Neutrophil (primary cell): Measurements from ENCODE around the gene TMEM213.

ENCODE experiments used
- H3K27ac ChIP-seq: fragments of 200-600 bp; sonication (generic); 2 replicates; pipeline ENCODE4 v1.5.1; 2016; ENCODE audit warnings: mild to moderate bottlenecking, moderate library complexity
- H3K27me3 ChIP-seq: fragments of 200-600 bp; sonication (generic); 2 replicates; pipeline ENCODE4 v1.6.0; 2016; ENCODE audit warnings: mild to moderate bottlenecking
- H3K36me3 ChIP-seq: fragments of 200-600 bp; sonication (generic); 2 replicates; pipeline ENCODE4 v1.5.1; 2017
- H3K4me1 ChIP-seq, 2 experiments: fragments of 200-600 bp in 1 of 2; sonication (generic) in 1 of 2; 1 replicate in 1 of 2; 2 replicates in 1 of 2; pipeline versions ENCODE4 v1.5.1 to v1.6.1; 2013 to 2016; ENCODE audit warnings: low read depth in 1 of 2, low read length in 1 of 2, mild to moderate bottlenecking in 1 of 2, moderate library complexity in 1 of 2; ENCODE audit not compliant: control insufficient read depth in 1 of 2, insufficient read depth in 1 of 2
- H3K4me3 ChIP-seq, 2 experiments: fragments of 200-600 bp in 1 of 2; sonication (generic) in 1 of 2; 1 replicate in 1 of 2; 2 replicates in 1 of 2; pipeline ENCODE4 v1.5.1; 2013 to 2016; ENCODE audit warnings: low read depth in 1 of 2, low read length in 1 of 2, mild to moderate bottlenecking in 1 of 2, moderate library complexity in 1 of 2
- H3K9me3 ChIP-seq: fragments of 200-600 bp; sonication (generic); 2 replicates; pipeline ENCODE4 v1.5.1; 2016
- CTCF ChIP-seq: fragments of 200-600 bp; sonication (generic); IDR thresholded peaks from 2 replicates; pipeline ENCODE4 v1.5.1; 2016; ENCODE audit warnings: antibody characterized with exemption

Gene TMEM213

GRCh38 chr7:138797715-138798320 is at the start of gene TMEM213, which contains the start of gene ATP6V0A4:
TSS of gene TMEM213 (plus strand) at chr7:138797994. CDS start at chr7:138798105, 111 bp downstream.
TSS of gene ATP6V0A4 (minus strand) at chr7:138798196. CDS start at chr7:138771247, 26,949 bp downstream.
- H3K27ac ChIP-seq: no peak within 1 kb of the TSS
- TF ChIP-seq CTCF: no peak
- no peaks in the 10 kb centered on the region for H3K4me1 ChIP-seq

GRCh38 chr7:138748666-138749065 is 49.1 kb upstream of the TMEM213 start:
- Histone ChIP-seq H3K36me3 (no peaks in the 10 kb centered on the region), H3K4me1 (no peaks in the 10 kb centered on the region), H3K27me3 (peaks cover 8% of the 10 kb centered on the region), H3K27ac (no peak overlapping the region), H3K4me3 (no peak overlapping the region), H3K9me3 (no peaks in the 10 kb centered on the region)
- TF ChIP-seq CTCF: no peak

More at GRCh38 chr7:138797715-138798320, at the start of gene TMEM213, which contains the start of gene ATP6V0A4:
- Histone ChIP-seq H3K27me3 (peaks cover 7% of the 10 kb centered on the region), H3K36me3 (no peaks in the 10 kb centered on the region), H3K9me3 (no peaks in the 10 kb centered on the region), H3K4me3 (no peak within 1 kb of the TSS)

- Histone ChIP-seq H3K9me3 (no peaks in the 10 kb centered on the region), H3K27me3 (peaks cover 8% of the 10 kb centered on the region), H3K4me1 (no peaks in the 10 kb centered on the region), H3K4me3 (no peak overlapping the region), H3K36me3 (no peaks in the 10 kb centered on the region), H3K27ac (no peak overlapping the region)
- TF ChIP-seq CTCF: no peak
Measured at GRCh38 chr7:138749960-138750359, 47.8 kb upstream of the TMEM213 start.

- Histone ChIP-seq H3K27ac (no peak overlapping the region), H3K27me3 (peaks cover 8% of the 10 kb centered on the region), H3K9me3 (no peaks in the 10 kb centered on the region), H3K4me1 (no peaks in the 10 kb centered on the region), H3K4me3 (no peak overlapping the region), H3K36me3 (no peaks in the 10 kb centered on the region)
- TF ChIP-seq CTCF: no peak
Measured at GRCh38 chr7:138750473-138750872, 47.3 kb upstream of the TMEM213 start.

- no peak overlapping the region for H3K27ac ChIP-seq
- TF ChIP-seq CTCF: no peak
Measured at GRCh38 chr7:138750901-138751464, 46.8 kb upstream of the TMEM213 start.

More at GRCh38 chr7:138750901-138751464, 46.8 kb upstream of the TMEM213 start:
- Histone ChIP-seq H3K36me3 (no peaks in the 10 kb centered on the region), H3K4me3 (no peak overlapping the region), H3K4me1 (no peaks in the 10 kb centered on the region), H3K27me3 (peaks cover 8% of the 10 kb centered on the region), H3K9me3 (no peaks in the 10 kb centered on the region)
